Natural killer cell (primary cell): ENCODE results near the gene RAC2. TPM values are rescaled to one million over a fixed set of nuclear protein-coding genes. Genes with fewer than 3 reads are reported as not detected.

Experiments
- ATAC-seq, 3 donors: fragments of 150-1000 bp in 2 of 3; fragments of 200-7000 bp in 1 of 3; cut with Tn5 transposase; 1 replicate in 1 of 3; 2 replicates in 2 of 3; pipeline ENCODE4 v1.10.0; 2021; ENCODE audit warnings: mild to moderate bottlenecking in 2 of 3, moderate library complexity in 2 of 3
- DNase-seq, 2 donors: peaks; one replicate each; pipeline versions ENCODE4 v3.0.0 to v3.0.0-alpha.2; 2013 to 2021; ENCODE audit warnings: mixed read lengths in 1 of 2
- H3K27ac ChIP-seq: one replicate; pipeline ENCODE4 v1.5.1; 2013; ENCODE audit warnings: mild to moderate bottlenecking, low read length
- H3K27me3 ChIP-seq: one replicate; pipeline ENCODE4 v1.6.1; 2013; ENCODE audit warnings: low read length; ENCODE audit not compliant: control insufficient read depth, insufficient read depth
- H3K36me3 ChIP-seq: one replicate; pipeline ENCODE4 v1.6.1; 2013; ENCODE audit warnings: low read length; ENCODE audit not compliant: control insufficient read depth, insufficient read depth
- H3K4me1 ChIP-seq: one replicate; pipeline ENCODE4 v1.6.1; 2013; ENCODE audit warnings: low read length; ENCODE audit not compliant: control insufficient read depth, insufficient read depth
- H3K4me3 ChIP-seq: one replicate; pipeline ENCODE4 v1.5.1; 2013; ENCODE audit warnings: low read length
- H3K9me3 ChIP-seq: one replicate; pipeline ENCODE4 v1.6.1; 2013; ENCODE audit warnings: low read length; ENCODE audit not compliant: control insufficient read depth, insufficient read depth
- H3K27ac Mint-ChIP-seq, 2 donors: one replicate each; pipeline ENCODE4 v1.8.0; 2022; ENCODE audit warnings: mild to moderate bottlenecking in 2 of 2, mixed read lengths in 2 of 2, moderate library complexity in 1 of 2
- H3K27me3 Mint-ChIP-seq, 2 donors: one replicate each; pipeline ENCODE4 v1.8.0; 2022; ENCODE audit warnings: low read depth in 2 of 2, mixed read lengths in 2 of 2
- H3K36me3 Mint-ChIP-seq: one replicate; pipeline ENCODE4 v1.8.0; 2022; ENCODE audit warnings: mixed read lengths
- H3K4me1 Mint-ChIP-seq, 2 donors: one replicate each; pipeline ENCODE4 v1.8.0; 2022; ENCODE audit warnings: mixed read lengths in 2 of 2
- H3K4me3 Mint-ChIP-seq: one replicate; pipeline ENCODE4 v1.8.0; 2022; ENCODE audit warnings: mild to moderate bottlenecking, moderate library complexity, mixed read lengths
- H3K9me3 Mint-ChIP-seq, 2 donors: one replicate each; pipeline ENCODE4 v1.8.0; 2022; ENCODE audit warnings: mixed read lengths in 2 of 2
- WGBS: methylation state at CpG from one replicate; pipeline ENCODE4 v1.1.7; 2013; ENCODE audit warnings: missing lambda C conversion rate; ENCODE audit not compliant: insufficient coverage; 5-methylcytosine and 5-hydroxymethylcytosine counted together
- intact Hi-C: fragments of 100-400 bp; cut with micrococcal nuclease; formaldehyde crosslinking; loops from one replicate; pipeline ENCODE4 v1.14.2; 2022
- total RNA-seq, 4 donors: library from RNA; stranded (reverse); fragments of 120-200 nt in 1 of 4; gene quantifications; one replicate each; pipeline versions ENCODE4 v1.2.3 to v1.2.4, GENCODE V29; 2013 to 2022
- TF ChIP-seq, protein P1 (sequence below): fragments of 200-600 bp; IDR thresholded peaks from one replicate; pipeline ENCODE4 v1.8.0; 2022; ENCODE audit warnings: antibody characterized with exemption

The RAC2 gene
- total RNA-seq, 3 donors from 2014 or later (not counting 1 experiment from before 2014, with no cell fraction given) = 647 to 744 (median 741) TPM

DNA sequence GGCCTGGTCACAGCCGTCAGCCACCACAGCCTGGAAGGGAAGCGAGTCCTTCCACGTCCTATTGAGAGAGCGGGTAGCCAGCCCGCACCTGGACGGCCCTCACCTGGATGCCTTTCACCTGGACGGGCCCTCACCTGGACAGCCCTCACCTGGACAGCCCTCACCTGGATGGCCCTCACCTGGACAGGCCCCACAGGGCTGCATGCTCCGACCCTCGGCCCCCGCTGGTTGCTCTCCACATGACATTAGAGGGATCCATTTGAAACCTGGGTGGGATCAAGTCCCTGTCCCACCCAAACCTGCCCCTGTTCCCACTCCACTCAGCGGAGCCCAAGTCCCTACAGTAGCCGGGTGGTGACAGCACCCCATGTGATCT lies 59.7 kb downstream of the RAC2 start:
- H3K9me3 ChIP-seq = no peaks in the 10 kb centered on the region
- peaks cover 65% of the 10 kb centered on the region for H3K4me1 ChIP-seq
- H3K36me3 ChIP-seq = no peaks in the 10 kb centered on the region
- H3K27ac Mint-ChIP-seq = peak overlapping the region in 1 of 2 donors; percentile 85
- no peak for ATAC-seq
- no peak for DNase-seq
- H3K27me3 ChIP-seq = no peaks in the 10 kb centered on the region
- no peak overlapping the region for H3K4me3 Mint-ChIP-seq
- no peak overlapping the region for H3K4me3 ChIP-seq
- intact Hi-C loops = no loop called here
- peaks cover 48 to 62% of the 10 kb centered on the region in 2 donors for H3K4me1 Mint-ChIP-seq
- no peak overlapping the region for H3K27ac ChIP-seq
- TF ChIP-seq, protein P1, sequence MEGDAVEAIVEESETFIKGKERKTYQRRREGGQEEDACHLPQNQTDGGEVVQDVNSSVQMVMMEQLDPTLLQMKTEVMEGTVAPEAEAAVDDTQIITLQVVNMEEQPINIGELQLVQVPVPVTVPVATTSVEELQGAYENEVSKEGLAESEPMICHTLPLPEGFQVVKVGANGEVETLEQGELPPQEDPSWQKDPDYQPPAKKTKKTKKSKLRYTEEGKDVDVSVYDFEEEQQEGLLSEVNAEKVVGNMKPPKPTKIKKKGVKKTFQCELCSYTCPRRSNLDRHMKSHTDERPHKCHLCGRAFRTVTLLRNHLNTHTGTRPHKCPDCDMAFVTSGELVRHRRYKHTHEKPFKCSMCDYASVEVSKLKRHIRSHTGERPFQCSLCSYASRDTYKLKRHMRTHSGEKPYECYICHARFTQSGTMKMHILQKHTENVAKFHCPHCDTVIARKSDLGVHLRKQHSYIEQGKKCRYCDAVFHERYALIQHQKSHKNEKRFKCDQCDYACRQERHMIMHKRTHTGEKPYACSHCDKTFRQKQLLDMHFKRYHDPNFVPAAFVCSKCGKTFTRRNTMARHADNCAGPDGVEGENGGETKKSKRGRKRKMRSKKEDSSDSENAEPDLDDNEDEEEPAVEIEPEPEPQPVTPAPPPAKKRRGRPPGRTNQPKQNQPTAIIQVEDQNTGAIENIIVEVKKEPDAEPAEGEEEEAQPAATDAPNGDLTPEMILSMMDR = no peak
- WGBS = 89% methylated on average over 12 of the region's 12 CpGs
- no peaks in the 10 kb centered on the region for H3K27me3 Mint-ChIP-seq
- no peaks in the 10 kb centered on the region for H3K9me3 Mint-ChIP-seq
- no peaks in the 10 kb centered on the region for H3K36me3 Mint-ChIP-seq

DNA sequence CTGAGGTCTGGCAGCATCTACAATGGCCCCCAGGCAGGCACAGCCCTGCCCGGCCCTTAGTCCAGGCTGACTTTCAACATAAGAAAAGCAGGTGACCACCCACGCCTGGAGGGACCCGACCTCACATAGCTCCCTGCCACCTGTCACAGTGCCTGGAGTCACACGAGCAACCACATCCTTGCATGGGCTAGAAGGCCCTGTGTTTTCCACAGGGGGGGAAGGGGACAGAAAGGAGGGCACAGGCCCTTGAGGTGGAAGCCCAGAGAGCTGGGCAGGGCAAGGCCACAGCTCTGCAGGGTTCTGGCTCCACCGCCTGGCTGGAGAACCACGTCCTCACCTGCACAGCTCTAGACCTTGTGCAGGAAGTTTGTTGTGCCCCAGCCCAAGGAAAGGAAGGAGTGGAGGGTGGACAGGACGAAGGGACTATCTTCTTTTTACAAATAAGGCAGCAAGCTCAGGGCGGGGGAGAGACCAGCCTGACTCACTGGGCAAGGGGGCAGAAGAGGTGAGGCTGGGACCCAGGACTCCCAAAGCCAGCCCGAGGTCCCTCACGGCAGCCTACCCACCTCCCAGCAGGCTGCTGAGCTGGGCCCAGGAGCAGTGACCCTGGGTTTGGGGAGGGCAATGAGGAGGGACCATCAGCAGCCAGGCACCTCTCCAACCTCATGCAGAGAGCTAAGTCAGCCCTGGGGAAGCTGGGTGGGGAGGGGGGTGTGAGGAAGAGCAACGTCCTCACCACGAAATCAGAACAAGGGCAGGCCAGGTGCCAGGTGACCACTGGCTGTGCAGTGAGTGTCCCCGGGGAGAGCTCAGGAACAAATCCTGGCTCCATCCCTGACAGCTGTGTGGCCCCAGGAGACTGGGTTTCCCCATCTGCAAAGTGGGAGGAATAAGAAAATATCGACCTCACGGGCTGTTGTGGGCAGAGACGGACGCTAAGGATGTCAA lies 60.4 kb downstream of the RAC2 start:
- no peak overlapping the region for H3K4me3 ChIP-seq
- H3K9me3 Mint-ChIP-seq = no peaks in the 10 kb centered on the region
- no peaks in the 10 kb centered on the region for H3K27me3 ChIP-seq
- TF ChIP-seq, protein P1 = no peak
- intact Hi-C loops = no loop called here
- no peaks in the 10 kb centered on the region for H3K36me3 ChIP-seq
- peak overlapping the region in 1 of 2 donors; percentile 66 for H3K27ac Mint-ChIP-seq
- H3K4me1 Mint-ChIP-seq = peaks cover 41 to 56% of the 10 kb centered on the region in 2 donors
- peaks cover 66% of the 10 kb centered on the region for H3K4me1 ChIP-seq
- DNase-seq = peak in 1 of 2 donors; percentile 42
- no peaks in the 10 kb centered on the region for H3K27me3 Mint-ChIP-seq
- peak in 2 of 3 donors; percentile 23 to 30 for ATAC-seq
- H3K9me3 ChIP-seq = no peaks in the 10 kb centered on the region
- no peak overlapping the region for H3K27ac ChIP-seq
- peak overlapping the region; percentile 31 for H3K4me3 Mint-ChIP-seq
- no peaks in the 10 kb centered on the region for H3K36me3 Mint-ChIP-seq
- 58% methylated on average over 15 of the region's 17 CpGs for WGBS

DNA sequence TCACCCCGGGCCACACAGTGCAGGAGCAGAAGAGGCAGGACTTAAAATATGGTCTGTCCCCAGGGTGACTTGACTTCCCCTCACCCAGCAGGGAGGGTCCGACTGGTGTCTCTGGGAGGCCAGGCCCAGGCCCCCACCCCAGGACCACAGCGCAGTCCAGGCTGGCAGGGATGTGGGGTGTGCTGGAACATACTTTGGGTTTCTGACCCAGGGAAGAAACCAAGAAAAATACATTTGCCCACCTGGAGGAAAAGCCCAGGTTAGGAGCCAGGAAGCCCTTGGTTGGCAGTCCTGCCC lies 61.2 kb downstream of the RAC2 start:
- H3K9me3 Mint-ChIP-seq = no peaks in the 10 kb centered on the region
- ATAC-seq (no peak), DNase-seq (no peak)
- intact Hi-C loops = no loop called here
- Histone ChIP-seq H3K27me3 (no peaks in the 10 kb centered on the region), H3K4me1 (peaks cover 66% of the 10 kb centered on the region), H3K4me3 (no peak overlapping the region), H3K27ac (no peak overlapping the region), H3K9me3 (no peaks in the 10 kb centered on the region), H3K36me3 (no peaks in the 10 kb centered on the region)
- H3K36me3 Mint-ChIP-seq = no peaks in the 10 kb centered on the region
- H3K4me3 Mint-ChIP-seq = no peak overlapping the region
- H3K27me3 Mint-ChIP-seq = no peaks in the 10 kb centered on the region
- no peak overlapping the region for H3K27ac Mint-ChIP-seq
- TF ChIP-seq, protein P1 = no peak
- WGBS = 83% methylated on average over 3 of the region's 3 CpGs
- peaks cover 40 to 53% of the 10 kb centered on the region in 2 donors for H3K4me1 Mint-ChIP-seq
